H1 (cell line): ENCODE data around the gene NUP205.
A peak's percentile ranks its signal among the peaks of the same experiment; 100 is the strongest.

Experiments
- EZH2 ChIP-seq: fragments of 200-600 bp; sonication (generic); IDR thresholded peaks from 2 replicates; pipeline ENCODE4 v1.7.1; 2012; ENCODE audit warnings: low read depth, mild to moderate bottlenecking, moderate library complexity, low read length, inconsistent platforms; ENCODE audit not compliant: severe bottlenecking
- TF ChIP-seq, protein P1 (sequence below), 3 experiments: IDR thresholded peaks; 1 replicate in 2 of 3; 2 replicates in 1 of 3; pipeline versions ENCODE4 v1.5.1 to v1.6.1; 2011; ENCODE audit warnings: low read length in 3 of 3, mild to moderate bottlenecking in 3 of 3, inconsistent platforms in 2 of 3, low read depth in 1 of 3, moderate library complexity in 1 of 3; ENCODE audit not compliant: insufficient read depth in 1 of 3; ENCODE audit errors: control extremely low read depth in 1 of 3
- TF ChIP-seq, protein P2 (sequence below): IDR thresholded peaks from 2 replicates; pipeline ENCODE4 v1.6.1; 2012; ENCODE audit warnings: low read length, inconsistent platforms

DNA sequence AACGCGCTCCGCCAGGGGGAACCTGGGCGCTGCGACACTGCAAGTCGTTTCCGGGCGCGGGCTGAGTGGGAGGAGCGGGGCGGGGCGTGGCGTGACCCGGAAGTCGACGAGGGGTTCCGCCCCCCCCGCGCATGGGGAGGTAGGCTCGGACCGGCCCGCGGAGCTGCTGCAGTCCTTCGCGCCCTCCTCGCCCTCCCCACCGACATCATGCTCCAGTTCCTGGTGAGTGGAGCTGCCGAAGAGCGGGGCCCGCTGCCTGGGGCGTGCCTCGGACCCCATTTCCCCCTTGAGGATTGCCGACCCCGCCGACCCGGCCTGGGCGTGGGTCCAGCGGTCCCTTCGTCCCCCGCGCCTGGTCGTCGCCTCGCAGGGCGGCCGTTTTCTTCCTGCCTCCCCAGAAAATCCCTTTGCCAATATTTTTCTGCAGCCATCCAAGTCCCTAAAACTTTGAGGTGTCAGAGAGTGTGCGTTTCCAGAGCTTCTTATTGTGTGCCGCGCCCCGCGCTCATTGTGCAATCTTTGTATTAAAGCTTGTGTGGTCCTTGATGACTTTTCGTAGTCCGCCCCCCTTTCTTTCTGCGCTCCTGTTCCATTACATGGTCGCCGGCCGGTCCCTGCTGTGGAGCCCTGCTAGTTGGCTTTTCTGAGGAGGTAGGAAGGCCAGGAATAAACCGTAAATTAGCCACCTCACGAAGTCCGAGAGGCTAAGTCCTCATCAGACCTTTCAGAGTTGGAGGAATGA, 104.8 kb downstream of the NUP205 start, which contains the start of gene STMP1:
- TF ChIP-seq, protein P1, sequence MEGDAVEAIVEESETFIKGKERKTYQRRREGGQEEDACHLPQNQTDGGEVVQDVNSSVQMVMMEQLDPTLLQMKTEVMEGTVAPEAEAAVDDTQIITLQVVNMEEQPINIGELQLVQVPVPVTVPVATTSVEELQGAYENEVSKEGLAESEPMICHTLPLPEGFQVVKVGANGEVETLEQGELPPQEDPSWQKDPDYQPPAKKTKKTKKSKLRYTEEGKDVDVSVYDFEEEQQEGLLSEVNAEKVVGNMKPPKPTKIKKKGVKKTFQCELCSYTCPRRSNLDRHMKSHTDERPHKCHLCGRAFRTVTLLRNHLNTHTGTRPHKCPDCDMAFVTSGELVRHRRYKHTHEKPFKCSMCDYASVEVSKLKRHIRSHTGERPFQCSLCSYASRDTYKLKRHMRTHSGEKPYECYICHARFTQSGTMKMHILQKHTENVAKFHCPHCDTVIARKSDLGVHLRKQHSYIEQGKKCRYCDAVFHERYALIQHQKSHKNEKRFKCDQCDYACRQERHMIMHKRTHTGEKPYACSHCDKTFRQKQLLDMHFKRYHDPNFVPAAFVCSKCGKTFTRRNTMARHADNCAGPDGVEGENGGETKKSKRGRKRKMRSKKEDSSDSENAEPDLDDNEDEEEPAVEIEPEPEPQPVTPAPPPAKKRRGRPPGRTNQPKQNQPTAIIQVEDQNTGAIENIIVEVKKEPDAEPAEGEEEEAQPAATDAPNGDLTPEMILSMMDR (IDR thresholded peaks at IDR 0.05; ENCODE audit: control extremely low read depth in 1 of 3, insufficient read depth in 1 of 3, low read depth in 1 of 3, low read length in 3 of 3) = peak; percentile 48 to 72 (median 67); a peak in 3 of 4 replicates
- TF ChIP-seq, protein P2, sequence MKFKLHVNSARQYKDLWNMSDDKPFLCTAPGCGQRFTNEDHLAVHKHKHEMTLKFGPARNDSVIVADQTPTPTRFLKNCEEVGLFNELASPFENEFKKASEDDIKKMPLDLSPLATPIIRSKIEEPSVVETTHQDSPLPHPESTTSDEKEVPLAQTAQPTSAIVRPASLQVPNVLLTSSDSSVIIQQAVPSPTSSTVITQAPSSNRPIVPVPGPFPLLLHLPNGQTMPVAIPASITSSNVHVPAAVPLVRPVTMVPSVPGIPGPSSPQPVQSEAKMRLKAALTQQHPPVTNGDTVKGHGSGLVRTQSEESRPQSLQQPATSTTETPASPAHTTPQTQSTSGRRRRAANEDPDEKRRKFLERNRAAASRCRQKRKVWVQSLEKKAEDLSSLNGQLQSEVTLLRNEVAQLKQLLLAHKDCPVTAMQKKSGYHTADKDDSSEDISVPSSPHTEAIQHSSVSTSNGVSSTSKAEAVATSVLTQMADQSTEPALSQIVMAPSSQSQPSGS = no peak
- no peak for TF ChIP-seq EZH2
